HG03175 (cell line): Measurements from ENCODE around the gene SHB.

Experiments used
- ATAC-seq: cut with Tn5 transposase; IDR thresholded peaks from one replicate; pipeline ENCODE4 v1.9.1; 2021; ENCODE audit warnings: mild to moderate bottlenecking, moderate library complexity; ENCODE audit not compliant: unreplicated experiment

The SHB gene

GRCh38 chr9:37972351-37972848 lies 96.6 kb downstream of the SHB start:
- no peak for ATAC-seq

DNA sequence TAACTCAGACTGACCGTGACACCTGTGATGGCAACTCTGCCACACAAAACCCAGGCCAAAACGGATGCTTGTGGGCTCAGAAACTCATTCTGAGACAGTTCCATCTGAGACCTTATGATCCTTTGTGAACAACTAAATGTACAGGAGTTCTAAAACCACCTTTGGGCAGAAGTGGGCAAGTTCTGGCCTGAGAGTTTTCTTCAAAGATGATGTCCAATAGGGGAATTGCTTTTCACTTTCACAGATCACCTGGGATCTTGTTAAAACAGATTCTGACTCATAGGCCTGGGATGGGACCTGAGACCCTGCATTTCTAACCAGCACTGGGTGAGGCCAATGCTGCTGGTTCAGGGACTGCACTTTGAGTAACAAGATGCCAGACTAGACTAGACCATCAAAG lies 97.3 kb downstream of the SHB start:
- ATAC-seq, result no peak

DNA sequence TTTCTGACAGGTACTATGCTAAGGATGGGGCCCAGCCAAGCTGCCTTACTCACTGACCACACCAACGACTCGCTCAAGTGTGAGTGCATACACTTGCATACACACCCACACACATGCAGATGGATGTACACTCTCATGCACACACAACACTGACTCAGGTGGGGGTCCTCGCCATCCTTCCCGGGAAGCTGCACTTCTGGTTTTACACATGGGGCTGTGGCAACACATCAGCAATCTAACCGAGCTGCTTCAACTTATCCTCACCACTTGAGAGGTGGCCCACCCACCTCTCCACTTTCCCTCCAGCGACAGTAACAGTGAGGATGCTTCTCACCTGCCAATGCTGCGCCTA lies 97.9 kb downstream of the SHB start:
- no peak for ATAC-seq

DNA sequence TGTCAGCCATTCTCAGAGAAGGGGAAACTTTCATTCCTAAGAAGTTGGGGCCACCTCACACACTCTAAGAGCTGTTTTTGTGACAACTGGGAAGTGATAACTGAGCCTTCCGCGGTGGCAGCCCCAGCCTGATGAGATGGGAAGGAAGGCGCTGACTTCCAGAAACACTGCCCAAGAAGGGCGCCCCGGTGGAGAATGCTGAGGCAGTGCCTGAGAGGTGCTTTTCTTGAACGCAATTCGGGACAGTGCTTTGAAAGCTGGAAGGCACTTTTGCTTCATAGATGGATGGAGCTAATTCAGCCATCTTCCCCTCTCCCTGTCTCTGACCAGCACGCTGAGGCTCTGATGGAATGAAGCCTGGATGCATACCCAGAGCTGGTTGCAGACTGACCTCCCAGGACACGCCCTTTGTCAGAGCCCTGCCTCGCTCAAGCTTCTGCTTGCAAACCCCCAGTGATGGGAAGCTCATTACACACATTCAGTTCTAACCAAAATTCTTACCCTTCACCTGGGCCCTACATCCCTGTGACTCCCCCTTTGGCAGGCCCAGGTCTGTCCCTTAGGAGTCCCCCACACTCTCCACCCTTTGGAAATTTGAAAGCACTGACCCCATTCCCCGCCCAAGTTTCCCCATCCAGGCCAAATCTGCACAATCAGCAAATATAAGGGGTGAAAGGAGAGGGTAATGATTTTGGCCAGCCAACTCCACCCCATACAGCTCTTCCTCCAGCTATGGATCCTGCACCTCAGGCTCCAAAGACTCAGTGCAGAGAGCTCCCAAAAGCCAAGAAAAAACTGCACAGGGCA lies 98.5 kb downstream of the SHB start:
- no peak for ATAC-seq

GRCh38 chr9:37969558-37970300 lies 99.3 kb downstream of the SHB start:
- no peak for ATAC-seq

DNA sequence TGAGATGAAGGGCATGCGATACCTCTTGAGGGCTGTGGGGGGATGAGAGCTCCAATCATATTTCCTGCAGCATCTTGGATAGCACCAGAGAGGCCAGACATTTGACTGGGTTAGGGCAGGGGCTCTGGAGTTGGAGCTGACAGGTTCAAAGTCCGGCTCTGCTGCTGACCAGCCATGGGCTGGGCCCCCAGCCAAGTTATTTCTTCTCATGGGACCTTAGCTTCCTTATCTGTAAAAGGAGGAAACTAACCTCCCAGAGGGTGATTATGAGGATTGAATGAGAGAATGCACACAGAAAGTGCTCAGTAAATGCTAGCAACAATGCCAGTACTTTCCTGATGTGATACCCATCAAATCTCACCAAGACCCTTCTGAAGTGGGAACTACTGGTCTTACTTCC lies 99.9 kb downstream of the SHB start:
- no peak for ATAC-seq

DNA sequence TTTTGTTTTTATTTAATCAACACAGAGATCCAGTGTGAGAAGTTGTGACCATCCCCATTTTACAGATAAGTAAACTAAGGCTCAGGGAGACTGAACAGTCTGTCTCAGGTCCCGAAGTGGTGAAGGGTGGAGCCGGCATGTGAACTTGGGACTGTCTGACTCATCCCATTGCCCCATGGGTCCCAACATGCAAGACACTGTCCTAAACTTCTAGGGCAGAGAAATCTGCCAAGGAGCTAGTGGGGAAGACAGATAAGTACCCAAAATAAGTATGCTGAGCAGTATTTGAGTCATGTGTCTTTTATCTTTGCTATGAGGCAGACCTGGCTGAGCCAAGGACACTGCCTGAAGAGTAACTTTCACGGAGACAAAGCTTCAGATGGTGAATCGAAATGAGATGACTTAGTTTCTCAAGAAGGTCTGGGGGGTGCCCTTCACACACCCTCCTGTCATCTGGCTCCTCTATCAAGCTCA lies 100.8 kb downstream of the SHB start:
- no peak for ATAC-seq

DNA sequence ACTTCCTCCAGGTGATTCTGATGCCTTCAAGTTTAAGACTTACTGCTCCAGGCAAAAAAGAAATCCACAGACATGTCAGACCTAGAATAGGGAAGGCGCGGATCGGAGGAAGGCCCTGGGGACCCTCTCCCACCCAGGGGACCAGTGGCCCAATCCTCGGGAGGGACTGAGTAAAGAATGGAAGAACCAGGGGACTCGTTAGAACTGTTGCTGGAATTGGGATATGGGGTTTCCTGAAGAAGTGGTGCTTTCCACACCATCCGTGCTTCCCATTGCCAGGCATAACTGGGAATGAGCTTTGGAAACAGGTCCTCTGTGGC lies 101.3 kb downstream of the SHB start:
- no peak for ATAC-seq

DNA sequence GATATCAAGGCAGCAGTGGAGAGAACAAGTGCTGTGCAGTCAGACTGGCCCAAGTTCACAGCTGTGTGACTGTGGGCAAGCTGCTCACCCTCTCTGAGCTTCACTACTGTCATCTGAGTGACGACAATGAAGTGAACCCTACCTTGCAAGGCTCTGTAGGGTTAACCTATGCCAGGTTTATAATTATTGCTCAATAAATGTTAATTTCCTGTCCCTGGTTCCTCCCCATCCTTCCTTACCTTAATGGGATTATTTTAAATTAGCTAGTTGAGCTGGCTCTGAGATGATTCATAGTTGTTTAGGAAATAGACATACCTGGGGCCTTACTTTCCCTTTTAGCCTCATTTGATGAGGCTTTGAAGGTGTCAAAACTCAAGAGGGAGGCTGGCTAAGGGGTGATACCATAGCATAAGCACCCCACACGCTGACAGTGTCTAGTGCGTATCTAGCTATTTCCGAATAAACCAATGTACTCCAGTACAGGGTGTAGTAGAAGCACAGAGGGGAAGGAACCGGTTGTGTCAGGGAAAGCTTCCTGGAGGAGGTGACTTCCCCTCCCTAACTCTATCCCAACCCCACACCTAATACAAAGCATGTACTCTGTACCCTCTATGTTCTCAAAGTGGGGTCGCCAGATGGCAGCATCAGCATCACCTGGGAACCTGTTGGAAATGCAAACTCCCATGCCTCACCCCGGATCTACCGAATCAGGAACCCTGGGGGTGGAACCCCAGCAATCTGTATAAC lies 101.8 kb downstream of the SHB start:
- no peak for ATAC-seq

- ATAC-seq, result peak; percentile 47
These were observed 102.5 kb downstream of the SHB start for GRCh38 chr9:37966412-37967013.

DNA sequence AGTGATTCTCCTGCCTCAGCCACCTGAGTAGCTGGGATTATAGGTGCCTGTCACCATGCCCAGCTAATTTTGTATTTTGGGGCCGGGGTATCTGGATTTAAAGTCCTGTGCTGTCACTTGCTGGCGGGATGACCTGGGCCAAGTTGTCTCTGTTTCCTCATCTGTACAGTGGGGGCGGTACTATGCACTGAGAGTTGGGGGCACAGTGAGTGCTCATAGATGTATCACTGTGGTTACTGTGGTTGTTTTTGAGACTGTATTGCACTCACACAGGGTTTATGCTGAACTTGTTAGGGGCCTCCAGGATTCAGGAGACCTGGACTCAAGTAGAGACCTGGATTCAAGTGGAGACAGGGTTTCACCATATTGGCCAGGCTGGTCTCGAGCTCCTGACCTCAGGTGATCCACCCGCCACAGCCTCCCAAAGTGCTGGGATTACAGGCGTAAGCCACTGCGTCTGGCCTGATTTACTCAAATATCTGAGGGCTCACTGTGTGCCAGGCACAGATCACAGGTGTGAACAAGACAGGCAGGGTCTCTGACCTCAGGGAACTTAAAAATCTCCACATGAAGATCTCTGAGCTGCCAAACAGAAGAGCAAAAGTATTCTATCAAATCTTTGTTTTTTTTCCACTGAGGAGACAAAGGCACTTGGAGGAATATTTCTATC lies 103.2 kb downstream of the SHB start:
- ATAC-seq, result peak; percentile 76

DNA sequence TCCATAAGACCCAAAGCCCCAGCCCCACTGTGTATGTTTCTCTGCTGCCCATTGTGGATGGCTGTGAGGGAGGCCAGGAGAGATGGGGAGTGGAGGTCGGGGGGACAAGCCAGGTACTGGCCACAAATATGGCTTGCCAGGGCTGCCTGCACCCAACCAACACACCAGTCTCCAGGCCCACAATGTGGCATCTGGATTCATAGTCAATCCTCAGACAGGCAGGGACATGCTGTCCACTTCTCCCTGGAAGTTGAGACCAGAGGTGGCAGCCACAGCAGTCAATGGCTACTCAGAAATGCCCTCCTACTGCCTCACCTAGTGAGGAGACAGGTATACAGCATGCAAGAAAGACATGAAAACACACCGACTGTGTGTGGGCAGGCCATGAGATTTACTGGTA lies 103.9 kb downstream of the SHB start:
- ATAC-seq, result no peak

GRCh38 chr9:37964740-37965081 lies 104.3 kb downstream of the SHB start:
- ATAC-seq, result no peak

DNA sequence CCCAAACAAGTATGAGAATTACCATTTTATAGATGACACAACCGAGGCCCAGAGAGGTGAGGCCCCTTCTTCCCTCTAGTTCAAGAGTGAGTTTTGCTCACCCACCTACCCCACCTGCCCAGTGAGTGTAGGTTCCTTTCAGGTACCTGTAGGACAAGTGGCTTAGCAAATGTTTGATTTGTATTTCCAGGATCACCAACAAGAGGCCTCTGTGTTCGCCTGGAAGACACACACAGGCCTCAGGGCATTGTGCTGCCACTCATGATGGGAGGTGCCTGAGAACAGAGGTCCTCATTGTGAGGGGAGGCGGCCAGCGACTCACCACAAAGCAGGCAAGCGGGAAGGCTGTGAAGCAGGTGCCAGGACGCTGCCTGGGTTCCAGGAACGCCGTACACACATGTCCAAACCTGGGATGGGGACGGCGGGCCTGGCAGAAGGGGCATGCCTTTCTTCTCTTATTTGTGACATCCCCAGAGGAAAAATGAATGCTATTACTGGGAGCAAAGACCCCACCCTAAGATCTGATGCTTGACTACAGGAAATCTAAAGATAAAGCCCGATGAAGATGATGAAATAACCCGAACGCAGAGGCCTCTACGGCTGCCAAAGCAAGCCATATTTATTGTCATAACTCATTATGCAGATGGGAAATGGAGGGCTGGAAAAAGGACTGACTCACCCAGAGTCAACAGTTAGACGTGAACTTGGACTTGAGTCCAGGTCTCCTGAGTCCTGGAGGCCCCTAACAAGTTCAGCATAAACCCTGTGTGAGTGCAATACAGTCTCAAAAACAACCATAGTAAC lies 104.9 kb downstream of the SHB start:
- no peak for ATAC-seq

DNA sequence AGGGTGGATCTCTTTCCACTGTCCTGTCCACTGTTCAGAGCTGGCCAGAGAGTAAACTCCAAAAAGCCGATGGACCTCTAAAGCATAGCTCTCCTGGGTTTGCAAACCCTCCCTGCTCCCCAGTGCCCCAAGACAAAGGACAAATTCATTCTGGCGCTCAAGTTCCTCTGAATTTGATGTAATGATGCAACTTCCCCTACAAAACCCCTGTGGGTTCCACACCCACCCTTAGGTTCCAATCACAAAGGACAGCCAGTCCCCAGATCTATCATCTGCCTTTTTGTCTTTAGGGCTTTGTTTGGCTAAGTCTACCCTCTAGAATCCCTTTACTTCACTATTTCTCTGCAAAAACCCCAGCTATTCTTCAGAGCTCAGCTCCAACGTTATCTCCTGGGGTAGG lies 107.7 kb downstream of the SHB start:
- no peak for ATAC-seq

DNA sequence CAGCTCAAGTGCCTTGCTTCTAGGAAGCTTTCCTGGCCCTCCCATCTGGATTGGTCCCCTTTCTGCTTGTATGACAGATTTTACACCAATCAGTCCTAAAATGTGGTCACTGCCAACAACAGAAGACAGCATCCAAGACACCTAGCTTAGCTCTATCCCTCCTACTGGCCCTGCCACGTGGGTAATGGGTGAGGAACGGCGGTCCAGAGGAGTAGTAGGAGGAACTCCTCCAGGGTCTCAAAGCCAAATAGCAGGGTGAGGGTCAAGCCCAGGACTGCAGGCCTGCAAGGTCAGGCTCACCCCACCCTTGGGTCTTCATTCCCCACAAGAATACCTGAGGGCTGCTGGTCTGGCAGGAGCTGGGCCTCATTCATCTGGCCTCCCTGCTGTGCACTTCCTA lies 108.4 kb downstream of the SHB start:
- no peak for ATAC-seq

- no peak for ATAC-seq
These were observed 109.1 kb downstream of the SHB start for GRCh38 chr9:37959976-37960375.

GRCh38 chr9:37958154-37958553 lies 110.9 kb downstream of the SHB start:
- no peak for ATAC-seq

- no peak for ATAC-seq
These were observed 111.4 kb downstream of the SHB start for GRCh38 chr9:37957664-37957953.
